B cell (primary cell): ENCODE data around the gene CDC42EP4. TPM values are rescaled to one million over a fixed set of nuclear protein-coding genes. Genes with fewer than 3 reads are reported as not detected.

Experiments used
- ATAC-seq: fragments of 200-7000 bp; cut with Tn5 transposase; one replicate; pipeline ENCODE4 v1.10.0; 2021; ENCODE audit warnings: low read depth, mild to moderate bottlenecking, moderate number of reproducible peaks, moderate library complexity
- CTCF ChIA-PET: fragments of 350-600 bp; sonication (Branson Sonifier 250); formaldehyde crosslinking; loops from one replicate; lab custom pipeline; 2021; ENCODE audit warnings: antibody characterized with exemption, inconsistent platforms; lab: Charles Lee
- POLR2A ChIA-PET: fragments of 350-600 bp; sonication (Branson Sonifier 250); formaldehyde crosslinking; loops from one replicate; lab custom pipeline; 2021; ENCODE audit warnings: antibody characterized with exemption; lab: Charles Lee
- DNase-seq: peaks from one replicate; pipeline ENCODE4 v3.0.0; 2013
- H2AFZ ChIP-seq: 2 replicates; pipeline ENCODE4 v1.6.1; 2012; ENCODE audit warnings: mild to moderate bottlenecking, low read depth, low read length; ENCODE audit not compliant: insufficient read depth, poor library complexity, severe bottlenecking
- H3K27ac ChIP-seq, 2 donors: 1 replicate in 1 of 2; 2 replicates in 1 of 2; pipeline ENCODE4 v1.5.1; 2012 to 2013; ENCODE audit warnings: low read length in 2 of 2, mild to moderate bottlenecking in 2 of 2, moderate library complexity in 1 of 2
- H3K27me3 ChIP-seq, 4 experiments: fragments of 200-600 bp in 1 of 4; sonication (generic) in 1 of 4; replicated peaks in 1 of 4; 1 replicate in 2 of 4; 2 replicates in 2 of 4; pipeline versions ENCODE4 v1.6.1 to v1.7.0; 2013 to 2016; ENCODE audit warnings: low read length in 3 of 4, mild to moderate bottlenecking in 2 of 4, mixed read lengths in 1 of 4, moderate library complexity in 1 of 4; ENCODE audit not compliant: insufficient read depth in 4 of 4, control insufficient read depth in 3 of 4; ENCODE audit errors: control extremely low read depth in 1 of 4
- H3K36me3 ChIP-seq, 2 experiments: replicated peaks in 1 of 2; 1 replicate in 1 of 2; 2 replicates in 1 of 2; pipeline versions ENCODE4 v1.6.1 to v1.7.1; 2013; ENCODE audit warnings: low read length in 1 of 2; ENCODE audit not compliant: insufficient read depth in 2 of 2, control insufficient read depth in 1 of 2; ENCODE audit errors: control extremely low read depth in 1 of 2, extremely low read depth in 1 of 2
- H3K4me1 ChIP-seq, 2 donors: fragments of 200-600 bp in 1 of 2; sonication (generic) in 1 of 2; 1 replicate in 1 of 2; 2 replicates in 1 of 2; pipeline versions ENCODE4 v1.5.1 to v1.6.1; 2013 to 2017; ENCODE audit warnings: low read length in 2 of 2; ENCODE audit not compliant: control insufficient read depth in 2 of 2, insufficient read depth in 2 of 2
- H3K4me2 ChIP-seq: replicated peaks from 2 replicates; pipeline ENCODE3; 2012; ENCODE audit warnings: mild to moderate bottlenecking, low read depth, low read length; ENCODE audit not compliant: poor library complexity, severe bottlenecking
- H3K4me3 ChIP-seq, 5 experiments: fragments of 200-600 bp in 1 of 5; sonication (generic) in 1 of 5; 1 replicate in 3 of 5; 2 replicates in 2 of 5; pipeline versions ENCODE4 v1.5.1 to v1.7.0; 2011 to 2016; ENCODE audit warnings: low read length in 4 of 5, mild to moderate bottlenecking in 4 of 5, low read depth in 2 of 5, control low read depth in 1 of 5, moderate library complexity in 1 of 5; ENCODE audit not compliant: insufficient read depth in 1 of 5; ENCODE audit errors: control extremely low read depth in 1 of 5, extremely low read depth in 1 of 5
- H3K79me2 ChIP-seq: fragments of 200-600 bp; sonication (generic); one replicate; pipeline ENCODE4 v1.6.0; 2016; ENCODE audit warnings: low read length; ENCODE audit not compliant: control insufficient read depth, insufficient read depth
- H3K9ac ChIP-seq: fragments of 200-600 bp; sonication (generic); 2 replicates; pipeline ENCODE4 v1.6.1; 2017; ENCODE audit warnings: mild to moderate bottlenecking, low read length, moderate library complexity
- H3K9me3 ChIP-seq, 3 donors: one replicate each; pipeline versions ENCODE4 v1.6.1 to v1.7.1; 2013; ENCODE audit warnings: low read length in 2 of 3; ENCODE audit not compliant: control insufficient read depth in 2 of 3, insufficient read depth in 1 of 3; ENCODE audit errors: control extremely low read depth in 1 of 3
- H4K20me1 ChIP-seq: 2 replicates; pipeline ENCODE4 v1.6.0; 2012; ENCODE audit warnings: mild to moderate bottlenecking, low read length; ENCODE audit not compliant: insufficient read depth, control insufficient read depth, poor library complexity, severe bottlenecking
- H3K27ac Mint-ChIP-seq: one replicate; pipeline ENCODE4 v1.8.0; 2021; ENCODE audit warnings: mixed read lengths
- H3K27me3 Mint-ChIP-seq: one replicate; pipeline ENCODE4 v1.8.0; 2021; ENCODE audit warnings: mixed read lengths
- H3K4me1 Mint-ChIP-seq: one replicate; pipeline ENCODE4 v1.8.0; 2021; ENCODE audit warnings: mixed read lengths
- H3K4me3 Mint-ChIP-seq: one replicate; pipeline ENCODE4 v1.8.0; 2021; ENCODE audit warnings: mixed read lengths
- H3K9me3 Mint-ChIP-seq: one replicate; pipeline ENCODE4 v1.8.0; 2022; ENCODE audit warnings: mixed read lengths; ENCODE audit not compliant: insufficient read depth
- EZH2 ChIP-seq: IDR thresholded peaks from 2 replicates; pipeline ENCODE4 v1.6.1; 2012; ENCODE audit warnings: borderline replicate concordance, low read depth, mild to moderate bottlenecking, moderate library complexity, low read length; ENCODE audit not compliant: insufficient read depth, poor library complexity, severe bottlenecking
- WGBS: methylation state at CpG from one replicate; pipeline ENCODE4 v1.1.5; 2013; ENCODE audit warnings: missing lambda C conversion rate; ENCODE audit not compliant: insufficient coverage; 5-methylcytosine and 5-hydroxymethylcytosine counted together
- intact Hi-C: fragments of 100-400 bp; cut with micrococcal nuclease; formaldehyde crosslinking; loops from one replicate; pipeline ENCODE4 v1.10.0; 2022
- polyA plus RNA-seq: library from polyadenylated mRNA; depleted of rRNA; stranded (reverse); fragments of >200 nt; gene quantifications from 2 replicates; pipeline ENCODE4 v1.2.3, GENCODE V29; 2012
- total RNA-seq, 2 donors: library from RNA; stranded (reverse); fragments of 120-200 nt in 1 of 2; gene quantifications; 1 replicate in 1 of 2; 2 replicates in 1 of 2; pipeline versions ENCODE4 v1.2.3 to v1.2.4, GENCODE V29; 2013 to 2022
- TF ChIP-seq, protein P1 (sequence below): fragments of 200-600 bp; IDR thresholded peaks from one replicate; pipeline ENCODE4 v1.8.0; 2022; ENCODE audit warnings: antibody characterized with exemption, mild to moderate bottlenecking

The CDC42EP4 gene
- total and polyA plus RNA-seq, 2 donors (not counting 1 experiment from before 2014, with no cell fraction given) = 0.79 to 2.0 TPM

GRCh38 chr17:73349138-73349537, 37.3 kb upstream of the CDC42EP4 start:
- Histone ChIP-seq H3K27me3 (no peaks in the 10 kb centered on the region), H3K27ac (no peak overlapping the region), H4K20me1 (no peaks in the 10 kb centered on the region), H3K4me1 (no peaks in the 10 kb centered on the region), H3K4me2 (no peak overlapping the region), H3K4me3 (no peak overlapping the region), H3K79me2 (no peaks in the 10 kb centered on the region), H2AFZ (no peak overlapping the region), H3K9ac (no peak overlapping the region), H3K9me3 (no peaks in the 10 kb centered on the region), H3K36me3 (peaks cover 0 to 7% of the 10 kb centered on the region in 2 experiments)
- H3K4me1 Mint-ChIP-seq = no peaks in the 10 kb centered on the region
- 89% methylated on average over 4 of the region's 6 CpGs for WGBS
- ATAC-seq = no peak
- intact Hi-C loops = no loop called here
- ChIA-PET CTCF (no interaction called here), POLR2A (no interaction called here)
- DNase-seq = no peak
- TF ChIP-seq, protein P1, sequence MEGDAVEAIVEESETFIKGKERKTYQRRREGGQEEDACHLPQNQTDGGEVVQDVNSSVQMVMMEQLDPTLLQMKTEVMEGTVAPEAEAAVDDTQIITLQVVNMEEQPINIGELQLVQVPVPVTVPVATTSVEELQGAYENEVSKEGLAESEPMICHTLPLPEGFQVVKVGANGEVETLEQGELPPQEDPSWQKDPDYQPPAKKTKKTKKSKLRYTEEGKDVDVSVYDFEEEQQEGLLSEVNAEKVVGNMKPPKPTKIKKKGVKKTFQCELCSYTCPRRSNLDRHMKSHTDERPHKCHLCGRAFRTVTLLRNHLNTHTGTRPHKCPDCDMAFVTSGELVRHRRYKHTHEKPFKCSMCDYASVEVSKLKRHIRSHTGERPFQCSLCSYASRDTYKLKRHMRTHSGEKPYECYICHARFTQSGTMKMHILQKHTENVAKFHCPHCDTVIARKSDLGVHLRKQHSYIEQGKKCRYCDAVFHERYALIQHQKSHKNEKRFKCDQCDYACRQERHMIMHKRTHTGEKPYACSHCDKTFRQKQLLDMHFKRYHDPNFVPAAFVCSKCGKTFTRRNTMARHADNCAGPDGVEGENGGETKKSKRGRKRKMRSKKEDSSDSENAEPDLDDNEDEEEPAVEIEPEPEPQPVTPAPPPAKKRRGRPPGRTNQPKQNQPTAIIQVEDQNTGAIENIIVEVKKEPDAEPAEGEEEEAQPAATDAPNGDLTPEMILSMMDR = no peak
- no peak for TF ChIP-seq EZH2
- no peak overlapping the region for H3K27ac Mint-ChIP-seq
- H3K27me3 Mint-ChIP-seq = no peaks in the 10 kb centered on the region
- no peaks in the 10 kb centered on the region for H3K9me3 Mint-ChIP-seq
- H3K4me3 Mint-ChIP-seq = no peak overlapping the region

DNA sequence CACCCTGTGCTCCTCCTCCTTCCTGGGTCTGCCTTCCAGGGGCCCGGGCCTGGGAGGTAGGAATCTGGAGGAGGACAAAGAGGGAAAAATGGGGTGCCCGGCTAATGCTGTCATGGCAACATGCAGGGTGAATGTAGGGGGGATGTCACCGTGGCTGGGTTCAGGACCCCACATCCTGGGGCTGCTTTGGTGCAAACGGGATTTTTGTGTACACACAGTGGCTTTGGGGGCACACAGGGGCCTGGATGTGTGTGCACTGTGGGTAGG, 37.0 kb upstream of the CDC42EP4 start:
- Histone ChIP-seq H3K4me1 (no peaks in the 10 kb centered on the region), H3K9ac (no peak overlapping the region), H3K9me3 (no peaks in the 10 kb centered on the region), H3K4me3 (no peak overlapping the region), H3K36me3 (peaks cover 0 to 7% of the 10 kb centered on the region in 2 experiments), H3K27me3 (no peaks in the 10 kb centered on the region), H3K79me2 (no peaks in the 10 kb centered on the region), H3K27ac (no peak overlapping the region), H2AFZ (no peak overlapping the region), H4K20me1 (no peaks in the 10 kb centered on the region), H3K4me2 (no peak overlapping the region)
- 69% methylated on average over 4 of the region's 4 CpGs for WGBS
- CTCF ChIA-PET = no interaction called here
- H3K9me3 Mint-ChIP-seq = no peaks in the 10 kb centered on the region
- TF ChIP-seq, protein P1 = no peak
- TF ChIP-seq EZH2 = no peak
- no peaks in the 10 kb centered on the region for H3K4me1 Mint-ChIP-seq
- no peak overlapping the region for H3K27ac Mint-ChIP-seq
- ATAC-seq = no peak
- no peak overlapping the region for H3K4me3 Mint-ChIP-seq
- intact Hi-C loops = no loop called here
- no peaks in the 10 kb centered on the region for H3K27me3 Mint-ChIP-seq
- DNase-seq = no peak
- POLR2A ChIA-PET = no interaction called here
